ENCODE results near the gene ABHD6.
"Not testable (repeated sequence)": the region's sequence is repeated elsewhere in the genome, so short reads cannot be mapped to it uniquely, and the experiment has no call there.

ABHD6 gene

DNA sequence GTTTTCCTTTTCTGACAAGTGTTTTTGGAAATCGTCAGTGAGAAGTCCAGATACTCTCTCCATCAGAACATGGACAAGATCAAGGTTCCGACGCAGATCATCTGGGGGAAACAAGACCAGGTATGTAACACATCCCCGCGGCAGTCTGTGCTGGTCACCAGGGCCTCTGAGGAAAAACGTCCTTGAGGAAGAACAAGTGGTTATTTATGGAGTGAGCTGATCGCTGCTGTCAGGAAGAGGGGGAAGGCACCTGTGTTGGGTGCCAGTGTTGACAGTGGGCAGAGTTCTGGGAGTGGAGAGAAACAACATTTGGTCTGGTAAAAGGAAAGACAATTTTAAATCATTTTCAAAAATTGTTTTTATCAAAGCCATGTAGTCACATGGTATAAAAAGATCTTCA lies 47.7 kb downstream of the ABHD6 start:
- DNase-seq, result no peak

DNA sequence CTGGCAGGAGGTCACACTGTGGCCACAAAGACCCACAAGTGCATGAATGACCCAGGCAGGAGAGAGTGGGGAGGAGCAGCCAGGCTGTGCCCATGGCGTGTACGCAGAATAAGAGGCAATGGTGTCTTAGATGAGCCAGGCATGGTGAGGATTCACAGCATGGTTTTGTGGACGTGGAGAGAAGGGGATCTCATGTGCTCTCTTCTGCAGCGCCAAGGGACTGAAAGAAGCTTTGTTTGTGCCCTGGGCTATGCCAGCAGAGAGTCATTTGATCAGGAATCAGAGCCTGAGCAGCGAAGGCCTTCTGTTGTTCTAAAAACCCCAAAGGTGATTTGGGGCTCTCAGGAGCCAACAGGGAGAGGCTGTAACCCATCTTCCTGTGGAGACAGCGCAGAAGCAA lies 49.8 kb downstream of the ABHD6 start:
- no peak for DNase-seq

DNA sequence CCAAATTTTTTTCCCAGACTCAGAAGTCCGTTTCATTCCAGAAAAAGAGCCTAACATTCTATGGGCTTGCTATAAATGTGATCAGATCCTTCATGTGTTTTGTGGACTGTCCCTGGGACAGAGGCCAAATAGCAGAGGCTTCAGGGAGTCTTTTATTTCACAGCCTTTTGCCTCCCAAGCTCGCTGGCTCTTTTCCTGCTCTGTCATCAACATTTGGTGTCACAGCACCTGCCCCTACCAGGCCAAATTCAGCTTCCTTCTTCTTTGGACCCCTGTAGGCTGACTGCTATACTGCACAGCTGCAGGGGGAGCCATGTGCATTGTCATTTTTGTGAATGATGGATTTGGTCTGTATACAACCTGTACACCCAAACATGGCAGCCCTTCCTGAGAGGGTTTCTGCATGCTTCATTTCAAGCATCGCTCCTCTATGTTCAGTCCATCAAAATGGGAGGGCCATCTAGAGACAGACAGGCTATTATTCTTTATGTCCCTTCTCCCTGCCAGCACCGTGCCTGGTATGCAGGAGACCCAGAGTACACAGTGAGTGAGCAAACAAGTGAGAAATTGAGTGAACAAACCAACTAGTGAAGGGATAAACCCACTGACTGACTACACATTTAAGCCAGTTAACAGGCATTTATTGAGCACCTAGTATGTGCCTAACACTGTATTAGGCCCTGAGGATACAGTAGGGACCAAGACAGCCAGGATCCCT lies 50.6 kb downstream of the ABHD6 start:
- DNase-seq, result no peak

DNA sequence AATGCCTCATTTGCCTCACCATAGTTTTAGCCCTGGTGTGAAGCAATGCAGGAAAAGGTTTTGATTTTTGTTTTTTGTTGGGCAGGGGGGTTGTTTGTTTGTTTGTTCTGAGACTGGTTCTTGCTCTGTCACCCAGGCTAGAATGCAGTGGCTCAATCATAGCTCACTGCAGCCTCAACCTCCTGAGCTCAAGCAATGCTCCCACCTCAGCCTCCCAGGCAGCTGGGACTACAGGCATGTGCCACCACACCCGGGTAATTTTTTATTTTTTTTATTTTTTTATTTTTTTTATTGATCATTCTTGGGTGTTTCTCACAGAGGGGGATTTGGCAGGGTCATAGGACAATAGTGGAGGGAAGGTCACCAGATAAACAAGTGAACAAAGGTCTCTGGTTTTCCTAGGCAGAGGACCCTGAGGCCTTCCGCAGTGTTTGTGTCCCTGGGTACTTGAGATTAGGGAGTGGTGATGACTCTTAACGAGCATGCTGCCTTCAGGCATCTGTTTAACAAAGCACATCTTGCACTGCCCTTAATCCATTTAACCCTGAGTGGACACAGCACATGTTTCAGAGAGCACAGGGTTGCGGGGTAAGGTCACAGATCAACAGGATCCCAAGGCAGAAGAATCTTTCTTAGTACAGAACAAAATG lies 51.5 kb downstream of the ABHD6 start:
- not testable (repeated sequence) for DNase-seq

DNA sequence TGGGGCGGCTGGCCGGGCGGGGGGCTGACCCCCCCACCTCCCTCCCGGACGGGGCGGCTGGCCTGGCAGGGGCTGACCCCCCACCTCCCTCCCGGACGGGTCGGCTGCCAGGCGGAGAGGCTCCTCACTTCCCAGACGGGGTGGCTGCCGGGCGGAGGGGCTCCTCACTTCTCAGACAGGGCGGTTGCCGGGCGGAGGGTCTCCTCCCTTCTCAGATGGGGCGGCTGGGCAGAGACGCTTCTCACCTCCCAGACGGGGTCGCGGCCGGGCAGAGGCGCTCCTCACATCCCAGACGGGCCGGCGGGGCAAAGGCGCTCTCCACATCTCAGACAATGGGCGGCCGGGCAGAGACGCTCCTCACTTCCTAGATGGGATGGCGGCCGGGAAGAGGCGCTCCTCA lies 52.9 kb downstream of the ABHD6 start:
- not testable (repeated sequence) for DNase-seq

DNA sequence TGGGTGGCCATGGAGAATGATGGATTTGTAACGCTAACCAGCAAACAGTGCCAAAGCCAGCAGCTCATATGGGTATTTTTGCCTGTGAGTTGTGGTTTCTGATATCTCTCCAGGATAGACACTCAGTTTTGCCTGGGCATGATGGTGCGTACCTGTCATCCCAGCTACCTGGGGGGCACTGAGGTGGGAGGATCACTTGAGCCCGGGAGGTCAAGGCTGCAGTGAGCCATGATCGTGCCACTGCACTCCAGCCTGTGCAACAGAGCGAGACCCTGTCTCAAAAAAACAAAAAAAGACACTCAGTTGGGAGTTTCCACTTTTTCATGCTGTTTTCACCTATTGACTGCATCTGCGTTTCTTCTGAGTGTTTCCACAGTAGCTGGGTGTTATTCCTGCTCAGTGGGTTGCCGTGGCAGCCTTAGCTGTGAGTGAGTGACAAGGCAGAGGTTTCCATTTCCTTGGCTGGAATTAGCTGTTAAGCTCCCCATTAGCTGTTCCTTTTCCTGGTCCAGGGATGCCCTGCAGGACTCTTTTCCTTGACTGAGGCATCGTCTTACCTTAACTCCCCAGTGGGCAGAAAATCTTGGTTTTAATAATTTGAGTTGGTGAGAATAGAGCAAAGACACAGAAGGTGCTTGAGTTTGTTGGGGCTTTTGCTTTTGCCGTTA lies 54.2 kb downstream of the ABHD6 start:
- DNase-seq, result no peak

DNA sequence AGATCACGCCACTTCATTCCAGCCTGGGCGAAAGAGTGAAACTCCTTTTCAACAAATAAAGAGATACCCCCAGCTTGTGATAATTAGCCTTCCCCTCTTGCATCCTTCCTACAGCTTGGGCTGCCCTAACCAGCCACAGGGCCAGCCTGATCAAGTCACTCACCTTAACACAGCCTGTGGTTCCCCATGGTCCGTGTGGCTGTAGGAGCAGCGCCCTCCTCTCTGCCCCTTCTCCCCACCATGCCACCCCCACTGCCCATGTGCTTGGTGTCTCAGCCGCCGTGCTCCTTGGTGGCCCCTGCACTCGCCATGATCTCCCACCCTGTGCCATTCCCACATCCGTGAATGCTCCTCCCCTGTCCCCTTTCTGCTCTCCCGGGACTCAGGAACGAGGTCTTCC lies 55.3 kb downstream of the ABHD6 start:
- DNase-seq, result no peak

DNA sequence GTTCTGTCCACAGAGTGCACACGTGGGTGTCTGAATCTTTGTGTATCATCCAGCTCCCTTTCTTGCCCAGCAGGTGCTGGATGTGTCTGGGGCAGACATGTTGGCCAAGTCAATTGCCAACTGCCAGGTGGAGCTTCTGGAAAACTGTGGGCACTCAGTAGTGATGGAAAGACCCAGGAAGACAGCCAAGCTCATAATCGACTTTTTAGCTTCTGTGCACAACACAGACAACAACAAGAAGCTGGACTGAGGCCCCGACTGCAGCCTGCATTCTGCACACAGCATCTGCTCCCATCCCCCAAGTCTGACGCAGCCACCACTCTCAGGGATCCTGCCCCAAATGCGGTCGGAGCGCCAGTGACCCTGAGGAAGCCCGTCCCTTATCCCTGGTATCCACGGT lies 55.9 kb downstream of the ABHD6 start:
- DNase-seq, result no peak

DNA sequence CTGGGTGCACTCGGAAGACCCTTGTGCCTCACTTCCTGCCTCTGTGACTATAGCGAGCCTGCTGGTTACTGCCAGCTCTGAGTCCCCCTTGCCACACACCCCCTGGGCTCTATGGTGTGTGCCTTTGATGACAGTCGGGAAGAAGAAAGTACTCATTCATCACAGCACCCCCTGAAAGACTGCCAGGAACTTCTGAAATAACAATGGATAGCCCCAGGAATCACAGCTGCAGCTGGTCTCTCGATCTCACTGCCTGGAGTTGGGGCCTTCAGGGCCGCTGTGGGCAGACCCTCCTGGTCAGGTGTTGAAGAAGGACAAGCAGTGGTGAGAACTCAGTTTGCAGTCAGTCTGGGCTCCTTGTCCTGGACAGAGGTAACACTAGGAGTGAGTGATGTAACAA lies 58.7 kb downstream of the ABHD6 start:
- DNase-seq, result no peak

DNA sequence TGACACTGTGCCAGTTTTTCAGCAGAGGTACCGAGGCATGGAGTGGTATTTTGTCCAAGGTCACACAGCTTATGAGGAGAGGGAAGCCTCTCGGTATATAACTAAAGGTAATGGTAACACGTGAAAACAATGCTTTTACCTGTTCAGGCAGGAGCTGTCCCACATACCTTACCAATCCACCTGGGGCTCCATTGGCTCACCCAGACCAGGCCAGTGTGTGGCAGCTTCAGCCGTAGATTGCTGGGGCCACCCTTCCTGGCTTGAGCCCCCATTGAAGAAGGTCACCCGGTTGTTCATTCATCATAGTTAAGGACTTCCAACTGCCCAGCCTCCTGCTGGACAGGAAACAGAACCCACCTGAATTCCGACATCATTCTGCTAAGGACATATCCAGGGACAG lies 59.3 kb downstream of the ABHD6 start:
- DNase-seq, result no peak

DNA sequence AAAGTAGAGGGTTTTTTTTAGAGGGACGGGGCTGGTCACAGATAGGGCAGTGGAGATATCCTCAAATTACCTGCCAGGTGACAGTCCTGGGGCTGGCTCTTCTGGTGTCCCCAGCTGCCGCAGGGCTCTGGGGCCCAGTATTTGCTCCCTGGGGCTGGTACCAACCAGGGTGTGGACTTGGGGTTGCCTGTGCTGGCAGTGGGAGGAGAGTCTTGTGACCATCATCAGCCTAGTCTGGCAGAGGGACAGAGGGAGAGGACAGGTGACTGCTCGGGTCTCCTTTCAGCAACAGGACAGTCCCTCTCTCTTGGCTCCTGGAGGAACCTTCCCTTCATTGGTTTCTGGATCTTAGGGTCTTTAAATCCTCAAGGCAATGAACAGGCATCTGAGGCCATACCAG lies 60.6 kb downstream of the ABHD6 start:
- no peak for DNase-seq

DNA sequence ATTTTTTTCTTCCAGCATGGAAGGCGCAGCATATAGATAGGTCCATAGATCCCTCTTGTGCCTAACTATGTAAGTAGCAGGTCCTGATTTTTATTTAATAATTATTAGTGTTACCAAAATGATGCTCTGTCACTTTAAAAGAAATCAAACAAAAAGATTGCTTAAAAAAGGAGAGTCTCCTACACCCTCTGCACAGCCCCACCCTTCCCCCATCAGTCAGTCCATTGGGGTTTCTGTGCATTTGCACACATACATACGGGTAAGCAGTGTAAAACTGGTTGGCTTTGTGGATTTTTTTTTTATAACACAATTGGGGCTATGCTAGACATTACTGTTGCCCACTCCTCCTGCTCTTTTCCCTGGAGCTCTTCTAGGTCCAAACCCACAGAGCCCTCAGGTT lies 61.5 kb downstream of the ABHD6 start:
- DNase-seq, result no peak

DNA sequence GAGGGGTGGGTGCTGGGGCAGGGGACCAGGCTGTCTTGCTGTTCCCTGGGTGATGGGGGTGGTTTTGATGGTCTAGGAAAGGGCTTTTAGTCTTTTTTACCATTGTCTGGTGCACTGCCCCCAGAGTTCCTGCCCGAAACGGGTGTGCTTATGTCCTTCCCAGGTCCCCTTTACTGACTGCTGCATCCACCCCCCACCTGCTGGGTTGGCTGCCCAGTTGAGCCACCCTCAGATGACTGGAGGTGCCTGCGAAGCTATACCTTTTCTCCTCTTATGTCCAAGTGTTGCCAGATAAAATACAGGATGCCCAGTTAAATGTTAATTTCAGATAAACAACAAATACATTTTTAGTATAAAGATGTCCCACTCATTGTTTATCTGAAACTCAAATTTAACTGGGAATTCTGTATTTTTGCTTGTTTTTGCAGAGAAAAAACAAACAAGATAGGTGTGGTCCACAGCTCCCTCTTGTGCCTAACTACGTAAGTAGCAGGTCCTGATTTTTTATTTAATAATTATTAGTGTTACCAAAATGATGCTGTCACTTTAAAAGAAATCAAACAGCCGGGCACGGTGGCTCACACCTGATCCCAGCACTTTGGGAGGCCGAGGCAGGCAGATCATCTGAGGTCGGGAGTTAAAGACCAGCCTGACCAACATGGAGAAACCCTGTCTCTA lies 62.4 kb downstream of the ABHD6 start:
- no peak for DNase-seq

DNA sequence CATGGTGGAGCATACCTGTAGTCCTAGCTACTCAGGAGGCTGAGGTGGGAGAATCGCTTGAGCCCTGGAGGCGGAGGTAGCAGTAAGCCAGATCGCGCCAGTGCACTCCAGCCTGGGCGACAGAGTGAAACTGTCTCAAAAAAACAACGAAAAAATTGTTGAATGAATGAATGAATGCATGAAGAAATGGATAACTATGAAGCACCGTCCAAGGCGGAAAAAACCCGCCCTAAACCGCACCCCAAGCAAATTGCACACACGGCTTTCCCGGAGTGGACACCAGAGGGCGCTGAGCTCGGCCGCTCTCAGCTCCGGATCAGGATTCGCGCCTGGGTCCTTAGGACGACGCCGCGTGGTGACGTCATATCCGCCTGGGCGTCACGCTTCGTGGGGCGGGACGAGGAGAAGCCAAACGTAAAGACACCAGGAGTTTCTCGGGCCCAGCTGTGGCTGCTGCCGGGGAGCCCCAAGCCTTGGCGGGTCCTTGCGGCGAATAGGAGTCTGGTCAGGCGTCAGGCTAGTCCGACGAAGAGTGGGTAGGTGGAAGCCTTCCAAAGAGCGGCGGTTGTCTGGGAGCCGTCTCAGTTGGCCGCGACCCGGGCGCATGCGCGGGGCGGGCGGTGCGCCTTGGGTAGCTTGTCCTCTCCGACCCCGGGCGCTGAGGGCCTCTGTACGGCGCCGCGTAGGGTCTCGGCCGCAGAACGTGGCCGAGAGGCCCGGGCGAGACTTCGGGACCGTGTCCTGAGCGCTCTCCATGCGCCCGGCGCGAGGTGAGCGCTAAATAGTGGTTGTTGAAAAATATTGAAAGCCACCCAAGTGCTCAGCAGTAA lies 68.5 kb downstream of the ABHD6 start, which contains the start of the genes HTD2 and RPP14:
Gene HTD2 (plus strand): TSS at position 639 of the 830 bp plus-strand sequence. CDS start 11,094 bp downstream, outside the sequence.
Gene RPP14 (plus strand): TSS at position 364 of the 830 bp plus-strand sequence. CDS start 4,085 bp downstream, outside the sequence.
- peak; percentile 79 for DNase-seq

DNA sequence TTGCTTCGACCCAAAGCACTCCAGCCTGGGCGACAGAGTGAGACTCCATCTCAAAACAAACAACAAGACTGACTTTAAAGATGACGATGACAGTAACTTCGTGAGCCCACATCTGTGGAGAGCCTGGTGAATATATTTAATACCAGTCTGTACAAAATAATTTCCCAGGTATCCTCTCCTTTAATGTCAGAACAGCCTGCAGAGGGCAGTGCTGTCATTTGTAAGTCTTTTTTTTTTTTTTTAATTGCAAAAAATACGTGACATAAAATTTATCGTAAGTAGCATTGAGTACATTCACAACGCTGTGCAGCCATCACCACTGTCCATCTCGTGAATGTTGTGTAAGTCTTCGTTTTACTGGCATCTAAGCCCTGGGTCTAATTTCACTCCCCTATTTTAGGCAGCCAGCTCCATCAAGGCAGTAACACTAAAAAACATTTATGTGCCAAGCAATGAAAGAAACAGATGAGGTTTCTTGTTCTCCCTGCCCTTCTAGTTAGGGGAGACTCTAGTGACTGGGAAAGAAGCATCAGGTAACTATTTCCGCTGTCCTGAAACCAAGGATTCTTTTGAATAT lies 70.1 kb downstream of the ABHD6 start:
- DNase-seq, result peak; percentile 6

DNA sequence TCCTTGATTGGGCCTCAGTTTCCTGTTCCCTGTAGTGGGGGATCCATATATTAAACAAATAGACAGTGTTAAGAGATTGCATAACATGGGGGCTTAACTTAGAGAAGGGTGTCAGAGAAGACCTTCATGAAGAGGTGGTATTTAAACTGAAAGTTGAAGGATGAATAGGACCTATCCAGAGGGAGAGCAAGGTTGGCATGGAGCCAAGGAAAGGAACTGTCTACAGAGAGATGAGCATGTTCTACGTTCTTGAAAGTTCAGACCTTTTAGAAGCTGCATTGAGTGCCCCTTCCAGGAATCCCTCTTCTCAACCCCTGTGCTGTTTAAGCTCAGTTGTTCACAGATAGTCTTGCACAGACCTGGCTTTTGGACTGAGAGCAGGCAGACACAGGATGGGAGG lies 71.1 kb downstream of the ABHD6 start:
- no peak for DNase-seq

DNA sequence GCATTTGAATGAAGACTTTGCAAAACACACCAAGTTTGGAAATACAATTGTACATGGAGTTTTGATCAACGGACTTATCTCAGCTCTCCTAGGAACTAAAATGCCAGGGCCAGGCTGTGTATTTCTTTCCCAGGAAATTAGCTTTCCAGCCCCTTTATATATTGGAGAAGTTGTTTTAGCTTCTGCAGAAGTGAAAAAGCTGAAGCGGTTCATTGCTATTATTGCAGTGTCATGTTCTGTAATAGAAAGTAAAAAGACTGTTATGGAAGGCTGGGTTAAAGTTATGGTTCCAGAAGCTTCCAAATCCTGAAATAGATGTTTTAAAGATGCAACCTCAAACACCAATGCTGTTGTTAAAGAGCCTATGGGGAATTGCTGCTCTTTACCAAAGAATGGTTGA lies 80.2 kb downstream of the ABHD6 start:
- DNase-seq, result no peak

DNA sequence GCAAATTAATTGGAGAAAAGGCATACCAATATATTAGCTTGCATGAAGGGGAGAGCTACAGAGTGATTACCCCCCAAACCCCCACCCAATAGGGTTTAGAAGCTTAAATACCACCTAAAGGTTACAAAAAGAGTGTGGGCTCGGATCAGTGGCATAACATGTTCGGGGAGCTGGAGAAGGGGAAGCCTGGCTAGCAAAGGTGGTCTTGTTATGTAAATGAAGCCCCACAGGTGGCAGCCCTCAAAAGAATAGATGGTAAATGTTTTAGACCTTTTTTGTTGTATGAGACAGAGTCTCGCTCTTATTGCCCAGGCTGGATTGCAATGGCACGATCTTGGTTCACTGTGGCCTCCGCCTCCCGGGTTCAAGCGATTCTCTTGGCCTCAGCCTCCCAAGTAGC lies 84.2 kb downstream of the ABHD6 start:
- no peak for DNase-seq

DNA sequence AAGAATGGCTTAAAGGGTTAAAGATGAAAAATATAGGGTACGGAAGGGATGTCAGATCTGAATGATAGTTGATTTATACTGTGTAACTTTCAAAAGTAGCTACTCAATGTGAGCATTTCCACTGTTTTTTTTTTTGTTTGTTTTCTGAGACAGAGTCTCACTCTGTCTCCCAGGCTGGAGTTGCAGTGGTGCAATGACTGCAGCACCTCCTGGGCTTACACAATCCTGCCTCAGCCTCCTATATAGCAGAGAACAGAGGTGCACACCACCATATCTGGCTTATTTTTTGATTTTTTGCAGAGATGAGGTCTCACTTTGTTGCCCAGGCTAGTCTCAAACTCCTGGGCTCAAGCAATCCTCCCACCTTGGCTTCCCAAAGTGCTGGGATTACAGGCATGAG lies 85.2 kb downstream of the ABHD6 start:
- DNase-seq, result no peak

DNA sequence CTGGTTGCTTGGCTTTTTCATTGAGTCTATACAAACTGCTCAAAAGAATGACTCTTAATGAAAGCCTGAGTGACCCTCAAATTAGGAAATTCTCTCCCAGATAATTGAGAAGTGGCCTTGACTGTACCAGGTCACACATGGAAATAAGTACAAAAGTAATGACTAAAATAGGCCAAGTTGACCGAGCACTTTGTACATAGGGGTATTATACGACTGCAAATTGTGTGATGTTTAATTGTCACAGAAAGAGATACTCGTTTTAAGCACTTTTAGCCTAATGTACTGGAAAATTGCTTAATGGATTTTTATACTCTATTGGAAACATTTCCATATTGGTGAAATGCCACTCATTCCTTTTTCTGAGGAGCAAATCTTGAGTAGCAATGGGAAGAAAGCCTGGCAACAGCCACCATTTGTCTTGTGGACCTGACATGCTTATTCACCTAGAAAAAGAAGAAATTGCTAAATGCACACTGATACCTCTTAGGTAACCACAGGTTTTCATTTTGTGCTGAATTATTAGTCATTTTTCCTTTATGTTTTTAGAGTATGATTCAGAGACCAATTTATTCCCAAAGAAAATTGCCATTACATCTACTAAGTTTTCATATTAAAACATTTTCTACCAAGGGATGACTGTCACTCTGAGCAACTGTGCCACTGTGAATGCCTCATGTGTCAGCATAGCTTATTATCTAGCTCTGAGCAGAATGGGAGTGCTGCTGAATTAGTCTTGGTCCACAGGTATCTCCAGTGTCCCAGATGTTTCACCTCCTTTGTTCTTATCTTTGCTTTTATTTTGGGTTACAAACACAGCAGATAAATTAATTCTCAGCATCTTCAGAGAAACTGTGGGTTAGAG lies 86.2 kb downstream of the ABHD6 start:
- DNase-seq, result no peak

Measured in NCI-H510A treated with DMSO at 0.1 percent for 48 hours (cell line).